Adrenal gland (tissue), 12 donors: Measurements from ENCODE around the gene ZNF609. TPM values are rescaled to one million over a fixed set of nuclear protein-coding genes. Genes with fewer than 3 reads are reported as not detected.

Source experiments
- DNase-seq, 7 donors: peaks; one replicate each; pipeline ENCODE4 v3.0.0-alpha.2; 2019 to 2020
- H3K27ac ChIP-seq, 5 donors: fragments of 200-600 bp; sonication (generic) in 4 of 5; 1 replicate in 3 of 5; 2 replicates in 2 of 5; pipeline versions ENCODE4 v1.5.1 to v1.8.0; 2016 to 2020; ENCODE audit warnings: mild to moderate bottlenecking in 1 of 5
- H3K27me3 ChIP-seq: fragments of 200-600 bp; 2 replicates; pipeline ENCODE4 v1.8.0; 2021
- H3K36me3 ChIP-seq, 2 donors: fragments of 200-600 bp; replicated peaks in 1 of 2; 1 replicate in 1 of 2; 2 replicates in 1 of 2; pipeline versions ENCODE4 v1.5.1 to v1.8.0; 2018 to 2022
- H3K4me1 ChIP-seq, 2 donors: fragments of 200-600 bp; replicated peaks in 1 of 2; 1 replicate in 1 of 2; 2 replicates in 1 of 2; pipeline versions ENCODE4 v1.5.1 to v1.8.0; 2018 to 2021
- H3K4me3 ChIP-seq, 4 donors: fragments of 200-600 bp; sonication (generic) in 3 of 4; one replicate each; pipeline ENCODE4 v1.5.1; 2016 to 2018
- H3K9me3 ChIP-seq, 3 donors: fragments of 200-600 bp; sonication (generic) in 1 of 3; replicated peaks in 1 of 3; 1 replicate in 2 of 3; 2 replicates in 1 of 3; pipeline versions ENCODE4 v1.5.1 to v1.8.0; 2016 to 2021
- CTCF ChIP-seq, 6 experiments: fragments of 450-650 bp in 4 of 6; fragments of 200-600 bp in 2 of 6; sonication (generic) in 1 of 6; IDR thresholded peaks; 1 replicate in 5 of 6; 2 replicates in 1 of 6; pipeline versions ENCODE4 v1.5.1 to v1.8.0; 2016 to 2021; ENCODE audit warnings: antibody characterized with exemption in 6 of 6, mild to moderate bottlenecking in 2 of 6, moderate library complexity in 1 of 6
- POLR2A ChIP-seq, 2 donors: fragments of 450-650 bp; IDR thresholded peaks; one replicate each; pipeline ENCODE4 v1.6.1; 2017; ENCODE audit warnings: antibody characterized with exemption in 2 of 2, mild to moderate bottlenecking in 2 of 2, moderate library complexity in 1 of 2
- WGBS, 4 donors: extraction: QIAGEN DNeasy Blood & Tissue Kit in 2 of 4; methylation state at CpG; one replicate each; pipeline versions ENCODE4 v1.1.5 to v1.1.7; 2013 to 2017; 5-methylcytosine and 5-hydroxymethylcytosine counted together
- intact Hi-C, 2 donors: fragments of 100-400 bp; cut with DNase I; formaldehyde crosslinking; loops; one replicate each; pipeline versions ENCODE4 v1.14.1 to v1.15.0; 2022 to 2023
- polyA plus RNA-seq, 3 donors: library from polyadenylated mRNA; stranded (reverse); fragments of 200-250 nt in 2 of 3; fragments of 350-450 nt in 1 of 3; fragmentation: Illumina TruSeq in 1 of 3; extraction: RNeasy Lipid Tissue Mini Kit (QIAGEN cat#74804) in 1 of 3; gene quantifications; one replicate each; pipeline ENCODE4 v1.2.3, GENCODE V29; 2013 to 2014
- total RNA-seq, 9 donors: library from RNA; depleted of rRNA in 4 of 9; stranded (reverse); fragments of >200 nt in 4 of 9; fragments of 120-200 nt in 1 of 9; fragmentation: NEBNext Ultra II Directional in 1 of 9; extraction: Animal tissue kit (Norgen Biotek cat#: 25700) in 1 of 9; gene quantifications; one replicate each; pipeline versions ENCODE4 v1.1.0 to v1.2.4, GENCODE V29; 2013 to 2023
- donor health status: healthy with polysubstance abuse.
- donor health status: Bipolar disorder and iron deficiency.
- donor health status: DM: yes; HTN: yes; CAD: no.
- donor health status: DM: no; HTN: no; CAD: no.
- donor health status: DM: no; HTN: no; CAD: no.
- donor health status: DM: yes; HTN: yes; CAD: no.

Gene ZNF609
- total and polyA plus RNA-seq, 12 donors, result 4.4 to 35.5 (median 25.4) TPM

DNA sequence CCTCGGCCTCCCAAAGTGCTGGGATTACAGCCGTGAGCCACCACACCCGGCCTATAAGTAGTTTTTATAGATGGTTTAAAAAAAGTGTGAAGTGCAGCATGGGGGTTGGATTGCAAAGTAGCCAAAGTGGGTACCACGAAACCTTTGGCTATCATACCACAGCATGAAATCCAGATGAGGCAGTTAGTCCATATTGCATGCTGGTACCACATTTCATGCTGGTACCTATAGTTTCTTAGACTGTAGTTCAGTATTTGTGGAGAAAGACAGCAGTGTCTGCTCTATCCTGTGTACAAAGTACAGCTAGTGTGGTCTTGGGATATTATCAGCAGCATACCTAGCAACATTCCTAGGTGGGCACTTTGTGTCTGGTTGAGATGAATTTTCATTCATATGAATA, 11.8 kb downstream of the ZNF609 start:
- Histone ChIP-seq H3K36me3 (no peaks in the 10 kb centered on the region), H3K27me3 (no peaks in the 10 kb centered on the region), H3K9me3 (no peaks in the 10 kb centered on the region), H3K4me1 (peaks cover 0 to 4% of the 10 kb centered on the region in 2 donors), H3K27ac (no peak overlapping the region), H3K4me3 (no peak overlapping the region)
- intact Hi-C loops, result no loop called here
- DNase-seq, result no peak
- TF ChIP-seq CTCF (IDR thresholded peaks at IDR 0.05) (no peak), POLR2A (IDR thresholded peaks at IDR 0.05) (no peak)
- WGBS, 4 donors, result 88 to 98% (median 95%) methylated on average over 4 of the region's 4 CpGs

DNA sequence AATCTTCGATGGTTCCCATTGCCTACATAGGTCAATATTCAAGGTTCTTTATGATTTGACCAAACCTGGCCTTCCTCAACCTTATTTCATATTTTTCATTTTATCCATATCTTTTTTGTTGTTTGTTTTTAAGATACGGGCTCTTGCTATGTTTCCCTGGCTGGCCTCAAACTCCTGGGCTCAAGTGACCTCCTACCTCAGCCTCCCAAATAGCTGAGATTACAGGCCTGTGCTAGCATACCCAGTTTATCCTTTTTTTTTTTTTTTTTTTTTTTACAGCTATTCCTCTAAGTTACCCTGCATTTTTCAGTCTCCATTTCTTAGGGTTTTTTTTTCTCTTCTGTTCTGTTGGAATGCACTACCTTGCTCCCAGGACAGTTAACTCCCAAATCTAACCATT, 14.5 kb downstream of the ZNF609 start:
- TF ChIP-seq POLR2A (IDR thresholded peaks at IDR 0.05) (no peak), CTCF (IDR thresholded peaks at IDR 0.05) (no peak)
- 83 to 92% (median 91%) methylated on average over 2 of the region's 2 CpGs for WGBS, 4 donors
- Histone ChIP-seq H3K27me3 (no peaks in the 10 kb centered on the region), H3K36me3 (no peaks in the 10 kb centered on the region), H3K4me3 (no peak overlapping the region), H3K4me1 (peaks cover 0 to 10% of the 10 kb centered on the region in 2 donors), H3K27ac (no peak overlapping the region), H3K9me3 (no peaks in the 10 kb centered on the region)
- no peak for DNase-seq
- intact Hi-C loops, result no loop called here

- TF ChIP-seq POLR2A (IDR thresholded peaks at IDR 0.05) (no peak), CTCF (IDR thresholded peaks at IDR 0.05) (no peak)
- Histone ChIP-seq H3K4me3 (no peak overlapping the region), H3K27ac (no peak overlapping the region), H3K36me3 (no peaks in the 10 kb centered on the region), H3K27me3 (no peaks in the 10 kb centered on the region), H3K4me1 (peaks cover 0 to 21% of the 10 kb centered on the region in 2 donors), H3K9me3 (no peaks in the 10 kb centered on the region)
- WGBS, 4 donors, result 84 to 94% (median 93%) methylated on average over 1 of the region's 1 CpG
- no peak for DNase-seq
- intact Hi-C loops, result no loop called here
These were observed 16.2 kb downstream of the ZNF609 start for GRCh38 chr15:64476550-64476949.

DNA sequence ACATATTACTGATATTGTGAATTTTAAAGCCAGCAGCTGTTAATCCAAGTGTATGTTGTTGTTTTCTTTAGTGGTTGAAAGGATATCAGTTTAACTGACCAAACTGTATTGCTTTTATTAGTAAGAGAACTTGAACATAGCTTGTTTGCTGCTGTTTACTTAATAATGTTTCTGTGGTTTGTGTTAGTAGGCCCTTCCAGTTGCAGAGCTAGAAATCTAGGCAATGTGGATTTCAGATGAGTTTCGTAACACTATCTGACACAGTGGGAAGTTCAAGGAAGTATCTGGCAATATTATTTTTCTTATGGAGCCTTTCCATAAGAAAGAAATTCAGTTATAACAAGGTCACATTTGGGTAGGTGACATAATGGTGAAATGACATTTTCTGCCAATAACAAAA, 18.5 kb downstream of the ZNF609 start:
- 3 to 26% (median 16%) methylated on average over 1 of the region's 1 CpG for WGBS, 4 donors
- intact Hi-C loops, result no loop called here

More for the DNA sequence above, 18.5 kb downstream of the ZNF609 start:
- H3K4me3 ChIP-seq, result no peak overlapping the region
- H3K27ac ChIP-seq, result no peak overlapping the region
- H3K36me3 ChIP-seq, result no peaks in the 10 kb centered on the region
- peaks cover 0 to 26% of the 10 kb centered on the region in 2 donors for H3K4me1 ChIP-seq
- no peaks in the 10 kb centered on the region for H3K27me3 ChIP-seq
- TF ChIP-seq POLR2A (IDR thresholded peaks at IDR 0.05), result no peak
- TF ChIP-seq CTCF (IDR thresholded peaks at IDR 0.05), result no peak
- DNase-seq, result no peak
- no peaks in the 10 kb centered on the region for H3K9me3 ChIP-seq
